GM19193 (cell line): Measurements from ENCODE around the gene FAT1.

Experiments used
- POLR2A ChIP-seq: IDR thresholded peaks from 4 replicates; pipeline ENCODE4 v1.6.1; 2011; ENCODE audit not compliant: insufficient read depth, insufficient read length; ENCODE audit errors: extremely low read depth

FAT1 gene

DNA sequence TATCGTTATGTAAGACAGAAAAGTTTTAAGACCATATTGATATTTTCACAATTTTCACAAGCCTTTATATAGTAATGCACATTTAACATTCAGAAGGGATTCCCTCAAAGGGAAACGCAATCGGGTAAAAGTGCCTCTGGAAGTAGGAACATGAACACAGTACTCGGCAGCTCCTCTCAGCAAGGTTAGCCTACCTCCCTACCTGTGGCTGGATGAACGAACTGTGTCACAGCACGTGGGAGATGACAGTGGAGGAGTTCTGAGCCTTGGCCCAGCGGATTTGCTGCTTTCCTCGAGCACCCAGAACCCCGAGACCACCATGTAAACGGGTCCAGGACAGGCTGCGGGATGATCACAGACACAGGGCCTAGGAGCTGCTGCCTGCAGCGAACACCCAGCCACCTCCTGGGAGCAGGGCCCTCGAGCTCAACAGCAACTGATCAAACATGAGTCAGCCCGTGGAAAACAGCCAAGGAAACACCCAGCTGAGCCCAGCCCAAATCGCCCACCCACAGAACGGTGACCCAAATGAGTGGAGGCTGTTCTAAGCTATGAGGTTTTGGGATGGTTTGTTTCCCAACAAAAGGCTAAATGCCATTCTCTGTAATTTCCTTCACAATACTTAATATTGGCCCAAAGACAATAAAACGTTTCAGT, 30.4 kb downstream of the FAT1 start:
- no peak for TF ChIP-seq POLR2A

- no peak for TF ChIP-seq POLR2A
These were observed 32.3 kb downstream of the FAT1 start for GRCh38 chr4:186691396-186691795.

- no peak for TF ChIP-seq POLR2A
These were observed 34.2 kb downstream of the FAT1 start for GRCh38 chr4:186689476-186689875.

DNA sequence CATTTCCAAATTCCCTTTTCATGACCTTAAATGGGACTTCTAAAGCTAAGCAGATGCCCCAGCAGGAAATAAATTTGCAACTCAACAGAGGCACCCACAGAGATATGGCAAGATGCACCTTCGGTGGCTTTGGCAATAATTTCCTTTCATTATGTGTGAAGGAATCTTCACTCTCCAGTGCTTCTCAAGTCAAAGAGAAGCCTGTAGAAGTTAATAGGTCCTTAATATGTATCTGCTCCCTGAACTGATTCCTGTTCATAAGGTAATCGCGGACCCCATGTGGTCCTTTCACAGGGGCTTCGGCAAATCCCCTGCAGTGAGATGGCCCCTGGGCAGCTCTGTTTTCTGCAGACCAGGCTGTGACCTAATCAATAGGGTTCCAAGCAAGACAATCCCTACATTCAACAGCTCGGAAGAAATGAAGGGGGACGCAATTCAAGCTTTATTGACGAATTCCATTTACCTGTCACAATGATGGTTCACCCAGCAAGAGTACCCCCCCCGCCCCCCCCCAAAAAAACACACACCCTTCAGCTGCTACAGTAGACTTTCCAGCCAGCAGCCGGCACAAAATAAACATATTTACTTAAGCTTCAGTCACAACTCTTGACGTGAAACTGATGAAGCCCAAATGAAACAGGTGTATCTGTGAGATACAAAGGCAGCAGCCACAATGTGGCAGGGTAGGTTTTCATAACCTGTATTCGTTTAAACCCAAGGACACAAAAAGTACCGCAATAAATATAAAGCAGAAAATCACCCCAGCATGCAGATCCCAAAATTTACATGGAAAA, 35.3 kb downstream of the FAT1 start:
- TF ChIP-seq POLR2A: no peak

GRCh38 chr4:186687265-186687664, 36.4 kb downstream of the FAT1 start:
- no peak for TF ChIP-seq POLR2A

DNA sequence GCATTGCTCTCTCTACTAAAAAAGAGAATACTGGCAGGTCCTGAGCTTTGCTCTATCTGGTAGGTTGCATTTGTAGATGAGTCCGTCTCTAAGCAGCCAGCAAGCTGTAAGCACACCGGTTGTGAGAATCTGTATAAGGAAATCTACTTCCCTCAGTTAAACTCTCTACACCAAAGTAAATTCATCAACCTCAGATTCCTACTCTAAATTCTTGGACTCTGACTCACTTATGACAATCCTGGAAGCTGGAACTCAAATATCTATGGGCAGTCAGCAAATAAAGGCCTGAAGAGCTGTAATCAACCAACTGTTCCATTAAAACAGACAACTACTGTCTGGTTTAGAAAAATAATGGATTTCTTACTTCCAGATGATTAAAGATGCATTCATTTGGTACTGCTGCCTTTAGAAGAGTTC, 37.9 kb downstream of the FAT1 start:
- no peak for TF ChIP-seq POLR2A

- no peak for TF ChIP-seq POLR2A
These were observed 38.8 kb downstream of the FAT1 start for GRCh38 chr4:186684889-186685309.

GRCh38 chr4:186684220-186684619, 39.4 kb downstream of the FAT1 start:
- no peak for TF ChIP-seq POLR2A

GRCh38 chr4:186680641-186681040, 43.0 kb downstream of the FAT1 start:
- TF ChIP-seq POLR2A: no peak

DNA sequence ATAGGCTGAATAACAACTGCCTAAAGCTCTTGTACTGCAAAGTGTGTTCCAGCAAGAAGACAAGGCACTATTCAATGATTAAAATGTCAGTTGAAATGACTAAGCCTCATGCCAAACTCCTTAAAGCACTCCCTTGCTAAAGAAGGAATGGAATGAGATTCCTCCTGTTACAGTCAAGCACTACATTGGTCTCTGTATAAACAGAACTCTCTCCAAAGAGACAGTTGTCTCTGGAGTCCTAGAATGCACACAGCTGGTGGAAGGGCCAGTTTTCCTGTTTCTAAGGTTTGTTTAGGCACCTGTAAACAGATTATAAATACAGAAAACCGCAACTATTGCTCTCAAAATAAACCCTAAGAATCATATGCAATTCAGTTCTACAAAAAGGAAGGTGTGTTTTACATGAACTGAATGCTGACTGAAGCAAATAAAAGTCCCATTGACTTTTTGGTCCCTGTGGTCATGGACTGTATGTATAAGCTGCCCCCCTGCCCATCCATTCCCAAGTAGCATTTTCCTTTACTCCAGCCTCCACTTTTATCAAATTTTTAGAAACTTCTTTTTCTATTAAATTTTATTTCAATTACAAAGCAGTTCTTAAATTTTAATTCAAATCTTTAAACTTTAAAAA, 47.0 kb downstream of the FAT1 start:
- TF ChIP-seq POLR2A: no peak

- no peak for TF ChIP-seq POLR2A
These were observed 53.9 kb downstream of the FAT1 start for GRCh38 chr4:186669735-186670134.

DNA sequence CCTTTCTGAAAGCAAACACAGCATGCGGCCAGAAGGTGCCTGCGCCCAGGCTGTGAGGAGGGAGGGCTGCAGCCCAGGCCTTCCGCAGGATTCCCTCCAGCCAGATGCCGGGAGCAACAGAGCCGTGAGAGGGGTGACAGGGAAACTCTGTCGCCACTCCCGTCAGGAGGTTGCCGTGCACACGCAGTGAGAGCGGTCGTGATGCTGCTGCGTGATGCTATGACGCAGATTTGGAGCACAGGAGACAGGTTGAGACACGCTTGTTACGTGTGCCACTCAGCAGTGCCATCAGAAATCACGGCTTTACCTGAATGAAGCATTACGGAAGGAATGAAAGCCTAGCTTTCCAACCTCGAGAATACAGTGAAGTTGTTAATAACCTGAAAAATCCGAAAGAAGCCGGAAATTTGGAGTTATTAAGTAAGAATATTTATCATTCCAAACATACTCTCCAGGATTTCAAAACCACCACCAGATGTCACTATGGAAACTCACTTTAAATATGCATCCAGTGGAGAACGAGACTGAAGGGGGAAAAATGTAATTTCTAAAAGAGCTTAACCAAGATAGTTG, 54.4 kb downstream of the FAT1 start:
- TF ChIP-seq POLR2A: no peak

- no peak for TF ChIP-seq POLR2A
These were observed 56.9 kb downstream of the FAT1 start for GRCh38 chr4:186666750-186667149.

DNA sequence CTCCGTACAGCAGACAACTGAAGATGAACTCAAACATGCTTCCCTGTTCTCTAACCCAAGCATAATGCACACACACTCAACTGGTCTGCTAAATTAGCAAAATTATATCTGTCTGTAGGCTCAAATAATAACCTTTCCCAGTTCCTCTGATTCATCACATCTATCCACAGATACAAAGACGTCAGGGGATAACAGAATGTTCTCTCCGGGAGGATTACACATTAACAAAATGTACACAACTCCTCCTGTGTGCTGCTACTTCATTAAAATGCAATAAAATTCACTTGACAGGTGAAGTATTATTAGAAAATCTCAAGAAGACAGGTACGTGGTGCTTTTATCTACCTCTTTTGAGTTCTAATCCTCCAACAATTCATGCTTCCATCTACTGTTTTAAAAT, 57.4 kb downstream of the FAT1 start:
- TF ChIP-seq POLR2A: no peak

GRCh38 chr4:186660403-186660802, 63.3 kb downstream of the FAT1 start:
- TF ChIP-seq POLR2A: no peak
